ENCODE results near the gene ZNFX1.
A peak's percentile ranks its signal among the peaks of the same experiment; 100 is the strongest.
"Not testable (repeated sequence)": the region's sequence is repeated elsewhere in the genome, so short reads cannot be mapped to it uniquely, and the experiment has no call there.

The ZNFX1 gene

GRCh38 chr20:49231471-49231870 is 46.4 kb downstream of the ZNFX1 start:
- Mint-ChIP-seq H3K4me1 (ENCODE audit: low read depth) (no peaks in the 10 kb centered on the region), H3K27ac (no peak overlapping the region), H3K9me3 (no peaks in the 10 kb centered on the region), H3K27me3 (ENCODE audit: low read depth) (no peaks in the 10 kb centered on the region), H3K36me3 (ENCODE audit: low read depth) (peaks cover 42% of the 10 kb centered on the region), H3K4me3 (no peak overlapping the region)

GRCh38 chr20:49230561-49231133 is 47.2 kb downstream of the ZNFX1 start:
- H3K9me3 Mint-ChIP-seq = no peaks in the 10 kb centered on the region
- no peaks in the 10 kb centered on the region for H3K4me1 Mint-ChIP-seq (ENCODE audit: low read depth)
- H3K4me3 Mint-ChIP-seq = no peak overlapping the region
- H3K27me3 Mint-ChIP-seq (ENCODE audit: low read depth) = no peaks in the 10 kb centered on the region
- H3K27ac Mint-ChIP-seq = no peak overlapping the region
- H3K36me3 Mint-ChIP-seq (ENCODE audit: low read depth) = peaks cover 43% of the 10 kb centered on the region

GRCh38 chr20:49230021-49230420 is 47.8 kb downstream of the ZNFX1 start:
- H3K4me1 Mint-ChIP-seq (ENCODE audit: low read depth) = no peaks in the 10 kb centered on the region
- H3K27me3 Mint-ChIP-seq (ENCODE audit: low read depth) = no peaks in the 10 kb centered on the region
- H3K9me3 Mint-ChIP-seq = no peaks in the 10 kb centered on the region
- peaks cover 46% of the 10 kb centered on the region for H3K36me3 Mint-ChIP-seq (ENCODE audit: low read depth)
- H3K4me3 Mint-ChIP-seq = no peak overlapping the region
- H3K27ac Mint-ChIP-seq = no peak overlapping the region

GRCh38 chr20:49229381-49229780 is 48.5 kb downstream of the ZNFX1 start:
- H3K36me3 Mint-ChIP-seq (ENCODE audit: low read depth) = peaks cover 41% of the 10 kb centered on the region
- no peaks in the 10 kb centered on the region for H3K4me1 Mint-ChIP-seq (ENCODE audit: low read depth)
- no peaks in the 10 kb centered on the region for H3K27me3 Mint-ChIP-seq (ENCODE audit: low read depth)
- H3K4me3 Mint-ChIP-seq = no peak overlapping the region
- H3K9me3 Mint-ChIP-seq = no peaks in the 10 kb centered on the region
- no peak overlapping the region for H3K27ac Mint-ChIP-seq

- Mint-ChIP-seq H3K36me3 (ENCODE audit: low read depth) (peaks cover 39% of the 10 kb centered on the region), H3K4me1 (ENCODE audit: low read depth) (no peaks in the 10 kb centered on the region), H3K4me3 (no peak overlapping the region), H3K27ac (no peak overlapping the region), H3K9me3 (no peaks in the 10 kb centered on the region), H3K27me3 (ENCODE audit: low read depth) (no peaks in the 10 kb centered on the region)
Observed at GRCh38 chr20:49228676-49229075, 49.2 kb downstream of the ZNFX1 start.

GRCh38 chr20:49225896-49226295 is 52.0 kb downstream of the ZNFX1 start:
- Mint-ChIP-seq H3K4me1 (ENCODE audit: low read depth) (peaks cover under 1% of the 10 kb centered on the region), H3K27ac (no peak overlapping the region), H3K4me3 (no peak overlapping the region)

GRCh38 chr20:49219924-49220831 is 57.7 kb downstream of the ZNFX1 start:
- Mint-ChIP-seq H3K36me3 (ENCODE audit: low read depth) (peaks cover 24% of the 10 kb centered on the region), H3K27ac (peak overlapping the region; percentile 99), H3K4me1 (ENCODE audit: low read depth) (peaks cover 19% of the 10 kb centered on the region), H3K4me3 (peak overlapping the region; percentile 99), H3K27me3 (ENCODE audit: low read depth) (no peaks in the 10 kb centered on the region), H3K9me3 (no peaks in the 10 kb centered on the region)

More at GRCh38 chr20:49225896-49226295, 52.0 kb downstream of the ZNFX1 start:
- Mint-ChIP-seq H3K27me3 (ENCODE audit: low read depth) (no peaks in the 10 kb centered on the region), H3K36me3 (ENCODE audit: low read depth) (peaks cover 41% of the 10 kb centered on the region), H3K9me3 (no peaks in the 10 kb centered on the region)

GRCh38 chr20:49219091-49219923 is 58.5 kb downstream of the ZNFX1 start, which contains the start of gene DDX27:
DDX27 (plus strand) TSS chr20:49219416; CDS start chr20:49219449, 33 bp downstream.
- Mint-ChIP-seq H3K27ac (peak within 1 kb of the TSS; percentile 99), H3K4me3 (peak within 1 kb of the TSS; percentile 99), H3K36me3 (ENCODE audit: low read depth) (peaks cover 21% of the 10 kb centered on the region), H3K4me1 (ENCODE audit: low read depth) (peaks cover 19% of the 10 kb centered on the region), H3K9me3 (no peaks in the 10 kb centered on the region), H3K27me3 (ENCODE audit: low read depth) (no peaks in the 10 kb centered on the region)

GRCh38 chr20:49218739-49219090 is 59.1 kb downstream of the ZNFX1 start:
- Mint-ChIP-seq H3K36me3 (ENCODE audit: low read depth) (peaks cover 19% of the 10 kb centered on the region), H3K27ac (peak overlapping the region; percentile 99), H3K4me1 (ENCODE audit: low read depth) (peaks cover 19% of the 10 kb centered on the region)
- not testable (repeated sequence) for H3K9me3 Mint-ChIP-seq; H3K27me3 Mint-ChIP-seq (ENCODE audit: low read depth); H3K4me3 Mint-ChIP-seq

GRCh38 chr20:49216991-49217578 is 60.8 kb downstream of the ZNFX1 start:
- H3K4me1 Mint-ChIP-seq (ENCODE audit: low read depth) = peaks cover 19% of the 10 kb centered on the region
- peaks cover 13% of the 10 kb centered on the region for H3K36me3 Mint-ChIP-seq (ENCODE audit: low read depth)
- H3K9me3 Mint-ChIP-seq = no peaks in the 10 kb centered on the region
- no peaks in the 10 kb centered on the region for H3K27me3 Mint-ChIP-seq (ENCODE audit: low read depth)
- H3K27ac Mint-ChIP-seq = peak overlapping the region; percentile 32
- H3K4me3 Mint-ChIP-seq = peak overlapping the region; percentile 40

- H3K4me3 Mint-ChIP-seq = no peak overlapping the region
- H3K27me3 Mint-ChIP-seq (ENCODE audit: low read depth) = no peaks in the 10 kb centered on the region
- H3K27ac Mint-ChIP-seq = no peak overlapping the region
- H3K9me3 Mint-ChIP-seq = peaks cover 6% of the 10 kb centered on the region
- H3K4me1 Mint-ChIP-seq (ENCODE audit: low read depth) = peaks cover 16% of the 10 kb centered on the region
- peaks cover 5% of the 10 kb centered on the region for H3K36me3 Mint-ChIP-seq (ENCODE audit: low read depth)
Observed at GRCh38 chr20:49215232-49215631, 62.6 kb downstream of the ZNFX1 start.

- H3K36me3 Mint-ChIP-seq (ENCODE audit: low read depth) = peaks cover 3% of the 10 kb centered on the region
- H3K4me3 Mint-ChIP-seq = no peak overlapping the region
- peaks cover 10% of the 10 kb centered on the region for H3K9me3 Mint-ChIP-seq
- no peak overlapping the region for H3K27ac Mint-ChIP-seq
- H3K27me3 Mint-ChIP-seq (ENCODE audit: low read depth) = no peaks in the 10 kb centered on the region
- peaks cover 12% of the 10 kb centered on the region for H3K4me1 Mint-ChIP-seq (ENCODE audit: low read depth)
Observed at GRCh38 chr20:49214571-49214970, 63.3 kb downstream of the ZNFX1 start.

GRCh38 chr20:49210757-49211110 is 67.1 kb downstream of the ZNFX1 start:
- no peak overlapping the region for H3K4me3 Mint-ChIP-seq
- peaks cover 10% of the 10 kb centered on the region for H3K9me3 Mint-ChIP-seq

GRCh38 chr20:49210101-49210756 is 67.6 kb downstream of the ZNFX1 start:
- Mint-ChIP-seq H3K27me3 (ENCODE audit: low read depth) (no peaks in the 10 kb centered on the region), H3K36me3 (ENCODE audit: low read depth) (no peaks in the 10 kb centered on the region), H3K4me3 (no peak overlapping the region), H3K4me1 (ENCODE audit: low read depth) (peaks cover under 1% of the 10 kb centered on the region), H3K9me3 (peaks cover 10% of the 10 kb centered on the region), H3K27ac (no peak overlapping the region)

More at GRCh38 chr20:49210757-49211110, 67.1 kb downstream of the ZNFX1 start:
- H3K36me3 Mint-ChIP-seq (ENCODE audit: low read depth) = no peaks in the 10 kb centered on the region
- no peak overlapping the region for H3K27ac Mint-ChIP-seq
- H3K27me3 Mint-ChIP-seq (ENCODE audit: low read depth) = no peaks in the 10 kb centered on the region
- peaks cover 3% of the 10 kb centered on the region for H3K4me1 Mint-ChIP-seq (ENCODE audit: low read depth)
